AG04450 (cell line): Measurements from ENCODE around the gene MORN1. TPM values are rescaled to one million over a fixed set of nuclear protein-coding genes. Genes with fewer than 3 reads are reported as not detected.

ENCODE experiments used
- CTCF ChIA-PET: fragments of 300-600, 350-600 bp; formaldehyde crosslinking; extraction: SDS; loops from one replicate; lab custom pipeline; 2022; ENCODE audit warnings: antibody characterized with exemption, inconsistent platforms; lab: Charles Lee
- POLR2A ChIA-PET: fragments of 350-600 bp; formaldehyde crosslinking; extraction: SDS; loops from one replicate; lab custom pipeline; 2021; ENCODE audit warnings: antibody characterized with exemption, inconsistent platforms; lab: Yijun Ruan, JAX
- DNase-seq: peaks from one replicate; pipeline ENCODE4 v3.0.0-alpha.2; 2011; ENCODE audit warnings: low read depth, low spot score
- H3K27ac ChIP-seq: one replicate; pipeline ENCODE4 v1.5.1; 2012; ENCODE audit warnings: low read depth, low read length, control low read depth
- H3K27me3 ChIP-seq: one replicate; pipeline ENCODE4 v1.6.0; 2012; ENCODE audit warnings: low read length; ENCODE audit not compliant: control insufficient read depth, insufficient read depth
- H3K4me3 ChIP-seq: 2 replicates; pipeline ENCODE4 v1.5.1; 2011; ENCODE audit warnings: mild to moderate bottlenecking, low read depth, low read length, control low read depth
- H3K9me3 ChIP-seq: 2 replicates; pipeline ENCODE4 v1.5.1; 2012; ENCODE audit warnings: low read length; ENCODE audit not compliant: control insufficient read depth, insufficient read depth
- CTCF ChIP-seq: IDR thresholded peaks from 2 replicates; pipeline ENCODE4 v1.5.1; 2011; ENCODE audit warnings: low read depth, low read length, control low read depth, inconsistent platforms
- polyA plus RNA-seq: library from polyadenylated mRNA; depleted of rRNA; stranded (reverse); fragments of >200 nt; gene quantifications from 2 replicates; pipeline ENCODE4 v1.2.3, GENCODE V29; 2011

The MORN1 gene
- polyA plus RNA-seq, 1 experiment: 3.6 TPM

GRCh38 chr1:2279210-2279639, 112.1 kb downstream of the MORN1 start:
- POLR2A ChIA-PET: interaction anchor here (0.6 kb wide), 1 partner anchor 80 kb away, joined by 3 read pairs; no protein-coding TSS in a partner anchor
- DNase-seq: peak; percentile 72
- Histone ChIP-seq H3K27me3 (no peaks in the 10 kb centered on the region), H3K27ac (peak overlapping the region; percentile 70), H3K9me3 (peaks cover 4% of the 10 kb centered on the region; the same call in 1 of the 2 replicates), H3K4me3 (peak overlapping the region; percentile 20; the same call in 1 of the 2 replicates)
- no peak for TF ChIP-seq CTCF
- CTCF ChIA-PET: no interaction called here

GRCh38 chr1:2278591-2279209, 112.7 kb downstream of the MORN1 start:
- ChIA-PET CTCF (no interaction called here), POLR2A (interaction anchor here (0.6 kb wide), 1 partner anchor 79 kb away, joined by 3 read pairs; no protein-coding TSS in a partner anchor)
- peaks cover 4% of the 10 kb centered on the region; the same call in 1 of the 2 replicates for H3K9me3 ChIP-seq
- H3K4me3 ChIP-seq: no peak overlapping the region
- TF ChIP-seq CTCF: no peak
- peak overlapping the region; percentile 70 for H3K27ac ChIP-seq
- no peak for DNase-seq
- no peaks in the 10 kb centered on the region for H3K27me3 ChIP-seq

- no peak overlapping the region for H3K4me3 ChIP-seq
- peaks cover 4% of the 10 kb centered on the region; the same call in 1 of the 2 replicates for H3K9me3 ChIP-seq
- ChIA-PET CTCF (no interaction called here), POLR2A (no interaction called here)
- peak overlapping the region; percentile 39 for H3K27ac ChIP-seq
- no peaks in the 10 kb centered on the region for H3K27me3 ChIP-seq
- DNase-seq: no peak
- no peak for TF ChIP-seq CTCF
Measured at GRCh38 chr1:2277741-2278488, 113.4 kb downstream of the MORN1 start.

- ChIA-PET POLR2A (no interaction called here), CTCF (interaction anchor here (0.6 kb wide), 1 partner anchor 113 kb away, joined by 3 read pairs; no protein-coding TSS in a partner anchor)
- H3K27ac ChIP-seq: peak overlapping the region; percentile 31
- H3K9me3 ChIP-seq: peaks cover 4% of the 10 kb centered on the region; the same call in 1 of the 2 replicates
- no peaks in the 10 kb centered on the region for H3K27me3 ChIP-seq
- no peak for TF ChIP-seq CTCF
- no peak overlapping the region for H3K4me3 ChIP-seq
- no peak for DNase-seq
Measured at GRCh38 chr1:2276803-2277580, 114.4 kb downstream of the MORN1 start.
